Measurements from ENCODE around the gene PRAME. TPM values are rescaled to one million over a fixed set of nuclear protein-coding genes. Genes with fewer than 3 reads are reported as not detected.

PRAME gene
- total and polyA plus RNA-seq, 2 of the 13 experiments (the other 11 are each of a cell fraction or from before 2014, with no cell fraction given), result 0.11 to 0.83 TPM

DNA sequence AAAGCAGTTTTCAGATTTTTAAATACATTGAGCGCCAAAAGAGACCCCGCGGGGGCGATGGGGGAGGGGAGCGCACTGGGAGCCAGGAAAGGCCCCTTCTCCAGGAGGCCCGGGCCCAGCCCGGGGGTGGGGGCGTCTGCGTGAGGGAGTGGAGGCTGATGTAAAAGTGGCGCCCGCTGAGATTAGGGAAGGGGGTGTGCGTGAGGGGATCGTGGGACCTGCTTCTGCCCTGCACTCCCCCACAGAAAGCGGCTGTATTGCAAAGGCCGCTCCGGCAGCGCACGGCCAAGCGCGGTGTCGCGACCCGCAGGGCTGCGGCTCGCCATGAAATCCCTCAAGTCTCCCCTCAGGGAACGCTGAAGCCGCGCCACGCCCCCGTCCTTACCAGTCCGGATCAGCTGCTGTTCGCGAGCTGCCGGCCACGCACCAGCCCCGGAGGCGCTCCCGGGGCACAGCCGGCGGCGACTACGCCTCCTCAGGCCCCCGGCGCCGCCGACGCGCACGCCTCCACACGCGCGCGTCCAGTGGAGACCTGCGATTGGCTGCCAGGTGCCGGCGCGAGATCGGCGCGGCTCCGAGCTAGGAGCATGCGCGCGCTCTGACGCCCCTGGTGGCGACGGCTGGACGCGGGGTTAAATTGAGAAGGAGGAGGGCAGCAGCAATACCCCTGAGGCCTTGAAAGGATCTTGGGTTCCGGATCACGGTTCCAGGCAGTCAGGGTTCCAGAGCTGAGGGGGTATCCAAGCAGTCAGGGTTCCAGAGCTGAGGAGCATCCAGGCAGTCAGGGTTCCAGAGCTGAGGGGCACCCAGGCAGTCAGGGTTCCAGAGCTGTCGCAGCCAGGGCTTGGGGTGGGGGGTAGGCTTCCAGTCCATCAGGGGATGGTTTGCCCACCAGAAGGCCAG lies 50.5 kb downstream of the PRAME start, which contains the start of gene ZNF280B (continued):
- TF ChIP-seq FOXK1 (CRISPR knock-in tag; IDR thresholded peaks at IDR 0.05; ENCODE audit: borderline replicate concordance, low read depth), result peak; percentile 26; the same call in 1 of the 2 replicates
- TF ChIP-seq HNRNPH1 (optimal IDR thresholded peaks at IDR 0.05; ENCODE audit: low read depth, low read length), result no peak
- peak; percentile 42; the same call in 1 of the 2 replicates for TF ChIP-seq ZNF335 (CRISPR knock-in tag; IDR thresholded peaks at IDR 0.05)
- TF ChIP-seq CREBL2 (CRISPR knock-in tag; IDR thresholded peaks at IDR 0.05; ENCODE audit: borderline replicate concordance), result no peak
- TF ChIP-seq, protein P1, sequence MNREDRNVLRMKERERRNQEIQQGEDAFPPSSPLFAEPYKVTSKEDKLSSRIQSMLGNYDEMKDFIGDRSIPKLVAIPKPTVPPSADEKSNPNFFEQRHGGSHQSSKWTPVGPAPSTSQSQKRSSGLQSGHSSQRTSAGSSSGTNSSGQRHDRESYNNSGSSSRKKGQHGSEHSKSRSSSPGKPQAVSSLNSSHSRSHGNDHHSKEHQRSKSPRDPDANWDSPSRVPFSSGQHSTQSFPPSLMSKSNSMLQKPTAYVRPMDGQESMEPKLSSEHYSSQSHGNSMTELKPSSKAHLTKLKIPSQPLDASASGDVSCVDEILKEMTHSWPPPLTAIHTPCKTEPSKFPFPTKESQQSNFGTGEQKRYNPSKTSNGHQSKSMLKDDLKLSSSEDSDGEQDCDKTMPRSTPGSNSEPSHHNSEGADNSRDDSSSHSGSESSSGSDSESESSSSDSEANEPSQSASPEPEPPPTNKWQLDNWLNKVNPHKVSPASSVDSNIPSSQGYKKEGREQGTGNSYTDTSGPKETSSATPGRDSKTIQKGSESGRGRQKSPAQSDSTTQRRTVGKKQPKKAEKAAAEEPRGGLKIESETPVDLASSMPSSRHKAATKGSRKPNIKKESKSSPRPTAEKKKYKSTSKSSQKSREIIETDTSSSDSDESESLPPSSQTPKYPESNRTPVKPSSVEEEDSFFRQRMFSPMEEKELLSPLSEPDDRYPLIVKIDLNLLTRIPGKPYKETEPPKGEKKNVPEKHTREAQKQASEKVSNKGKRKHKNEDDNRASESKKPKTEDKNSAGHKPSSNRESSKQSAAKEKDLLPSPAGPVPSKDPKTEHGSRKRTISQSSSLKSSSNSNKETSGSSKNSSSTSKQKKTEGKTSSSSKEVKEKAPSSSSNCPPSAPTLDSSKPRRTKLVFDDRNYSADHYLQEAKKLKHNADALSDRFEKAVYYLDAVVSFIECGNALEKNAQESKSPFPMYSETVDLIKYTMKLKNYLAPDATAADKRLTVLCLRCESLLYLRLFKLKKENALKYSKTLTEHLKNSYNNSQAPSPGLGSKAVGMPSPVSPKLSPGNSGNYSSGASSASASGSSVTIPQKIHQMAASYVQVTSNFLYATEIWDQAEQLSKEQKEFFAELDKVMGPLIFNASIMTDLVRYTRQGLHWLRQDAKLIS (CRISPR knock-in tag; IDR thresholded peaks at IDR 0.05), result no peak
- TF ChIP-seq ZNF768 (CRISPR knock-in tag; IDR thresholded peaks at IDR 0.05), result peak; percentile 54
- no peak for TF ChIP-seq ZNF326 (CRISPR knock-in tag; IDR thresholded peaks at IDR 0.05; ENCODE audit: borderline replicate concordance)
- no peak for TF ChIP-seq PAXIP1 (CRISPR knock-in tag; conservative IDR thresholded peaks at IDR 0.05)
- no peak for TF ChIP-seq RBM22 (optimal IDR thresholded peaks at IDR 0.05; ENCODE audit: low read length)
- TF ChIP-seq ZNF766 (CRISPR knock-in tag; IDR thresholded peaks at IDR 0.05; ENCODE audit: borderline replicate concordance), result 0 out of 2 replicates have a peak, but pooled peaks have one; percentile 26
- no peak for TF ChIP-seq ZNF329 (CRISPR knock-in tag; IDR thresholded peaks at IDR 0.05; ENCODE audit: low read depth)
- peak; percentile 58; the same call in 1 of the 2 replicates for TF ChIP-seq RNF2 (conservative IDR thresholded peaks at IDR 0.05; ENCODE audit: low read depth)
- no peak for TF ChIP-seq ZSCAN20 (CRISPR knock-in tag; IDR thresholded peaks at IDR 0.05; ENCODE audit: borderline replicate concordance)
- no peak for TF ChIP-seq NKX3-1 (CRISPR knock-in tag; IDR thresholded peaks at IDR 0.05)
- TF ChIP-seq ZNF549 (CRISPR knock-in tag; IDR thresholded peaks at IDR 0.05), result no peak
- no peak for TF ChIP-seq KDM1A (CRISPR knock-in tag; IDR thresholded peaks at IDR 0.05)
- no peak; the same call in 1 of the 2 replicates for TF ChIP-seq TFE3 (CRISPR knock-in tag; IDR thresholded peaks at IDR 0.05)
- TF ChIP-seq ZNF879 (CRISPR knock-in tag; IDR thresholded peaks at IDR 0.05), result no peak; the same call in 1 of the 2 replicates
- no peak; the same call in 1 of the 2 replicates for TF ChIP-seq TSC22D2 (CRISPR knock-in tag; IDR thresholded peaks at IDR 0.05; ENCODE audit: borderline replicate concordance)
- no peak for TF ChIP-seq HMGA1 (CRISPR knock-in tag; conservative IDR thresholded peaks at IDR 0.05)
- no peak for TF ChIP-seq FOSL2 (CRISPR knock-in tag; IDR thresholded peaks at IDR 0.05)

Data from HepG2 (cell line).